ENCODE data around the gene B3GALT6.

- TF ChIP-seq CTCF (IDR thresholded peaks at IDR 0.05; ENCODE audit: low read depth, low read length) (no peak), POLR2A (IDR thresholded peaks at IDR 0.05; ENCODE audit: extremely low read depth, insufficient read length) (no peak), MYC (IDR thresholded peaks at IDR 0.05; ENCODE audit: low read depth, low read length) (no peak), MAX (IDR thresholded peaks at IDR 0.05; ENCODE audit: low read depth, low read length) (no peak)
Observed at GRCh38 chr1:1226566-1227362, 5.3 kb upstream of the B3GALT6 start.
